T47D (cell line): Measurements from ENCODE around the gene ITGB6.

ENCODE experiments used
- DNase-seq, 2 experiments: peaks; one replicate each; pipeline versions ENCODE4 v3.0.0 to v3.0.0-alpha.2; 2011 to 2012; ENCODE audit warnings: low read depth in 1 of 2, low spot score in 1 of 2
- JUND ChIP-seq: IDR thresholded peaks from 2 replicates; pipeline ENCODE4 v1.6.1; 2012; ENCODE audit warnings: low read depth
- in situ Hi-C: cut with HindIII; loops from 2 replicates; pipeline ENCODE4 v1.10.0; 2016; ENCODE audit warnings: low sequenced_read_pairs, low pct_unique_long_range_greater_than_20kb

Gene ITGB6

GRCh38 chr2:160061533-160061932 lies 138.5 kb downstream of the ITGB6 start:
- no peak for DNase-seq
- in situ Hi-C loops, result no loop called here
- no peak for TF ChIP-seq JUND

- no peak for DNase-seq
- in situ Hi-C loops, result no loop called here
- TF ChIP-seq JUND, result no peak
Observed at GRCh38 chr2:160060297-160060696, 139.8 kb downstream of the ITGB6 start.

- no peak for TF ChIP-seq JUND
- DNase-seq, result no peak
- in situ Hi-C loops, result no loop called here
Observed at GRCh38 chr2:160057356-160057755, 142.7 kb downstream of the ITGB6 start.

- no peak for TF ChIP-seq JUND
- in situ Hi-C loops, result no loop called here
- DNase-seq, result no peak
Observed at GRCh38 chr2:160055726-160056108, 144.4 kb downstream of the ITGB6 start.

GRCh38 chr2:160054984-160055725 lies 144.9 kb downstream of the ITGB6 start:
- TF ChIP-seq JUND, result no peak
- in situ Hi-C loops, result no loop called here

GRCh38 chr2:160053946-160054345 lies 146.1 kb downstream of the ITGB6 start:
- in situ Hi-C loops, result no loop called here
- no peak for TF ChIP-seq JUND
- no peak for DNase-seq

More at GRCh38 chr2:160054984-160055725, 144.9 kb downstream of the ITGB6 start:
- DNase-seq, result no peak

GRCh38 chr2:160052531-160052930 lies 147.5 kb downstream of the ITGB6 start:
- TF ChIP-seq JUND, result no peak
- in situ Hi-C loops, result no loop called here

GRCh38 chr2:160051371-160051800 lies 148.7 kb downstream of the ITGB6 start:
- no peak for DNase-seq
- in situ Hi-C loops, result no loop called here
- no peak for TF ChIP-seq JUND

More at GRCh38 chr2:160052531-160052930, 147.5 kb downstream of the ITGB6 start:
- no peak for DNase-seq

- in situ Hi-C loops, result no loop called here
- no peak for DNase-seq
- no peak for TF ChIP-seq JUND
Observed at GRCh38 chr2:160050147-160050546, 149.9 kb downstream of the ITGB6 start.
